Breast epithelium (tissue), 4 donors: ENCODE measurements around the gene CACNG4. TPM values are rescaled to one million over a fixed set of nuclear protein-coding genes. Genes with fewer than 3 reads are reported as not detected.

ENCODE experiments used
- DNase-seq, 2 donors: peaks; one replicate each; pipeline ENCODE4 v3.0.0-alpha.2; 2019; ENCODE audit warnings: low spot score in 2 of 2
- H3K27ac ChIP-seq, 2 donors: fragments of 200-600 bp; sonication (generic) in 1 of 2; one replicate each; pipeline ENCODE4 v1.5.1; 2016 to 2019; ENCODE audit warnings: mild to moderate bottlenecking in 1 of 2
- H3K27me3 ChIP-seq, 2 donors: fragments of 200-600 bp; sonication (generic) in 1 of 2; one replicate each; pipeline versions ENCODE4 v1.5.1 to v1.6.0; 2017 to 2019; ENCODE audit warnings: control low read depth in 1 of 2, mild to moderate bottlenecking in 1 of 2
- H3K36me3 ChIP-seq: fragments of 200-600 bp; one replicate; pipeline ENCODE4 v1.5.1; 2019
- H3K4me1 ChIP-seq, 2 donors: fragments of 200-600 bp; sonication (generic); one replicate each; pipeline ENCODE4 v1.5.1; 2016 to 2019; ENCODE audit warnings: control low read depth in 1 of 2
- H3K4me3 ChIP-seq, 3 donors: fragments of 200-600 bp; sonication (generic); 1 replicate in 2 of 3; 2 replicates in 1 of 3; pipeline ENCODE4 v1.5.1; 2016 to 2019; ENCODE audit warnings: mild to moderate bottlenecking in 3 of 3, moderate library complexity in 2 of 3
- H3K9me3 ChIP-seq, 2 donors: fragments of 200-600 bp; sonication (generic) in 1 of 2; one replicate each; pipeline ENCODE4 v1.5.1; 2016 to 2019; ENCODE audit warnings: control low read depth in 1 of 2
- CTCF ChIP-seq, 3 donors: fragments of 450-650 bp; IDR thresholded peaks; one replicate each; pipeline ENCODE4 v1.5.1; 2016 to 2017; ENCODE audit warnings: antibody characterized with exemption in 3 of 3, mild to moderate bottlenecking in 3 of 3, moderate library complexity in 3 of 3
- POLR2A ChIP-seq: fragments of 450-650 bp; IDR thresholded peaks from one replicate; pipeline ENCODE4 v1.6.1; 2016; ENCODE audit warnings: antibody characterized with exemption, mild to moderate bottlenecking, moderate library complexity
- POLR2AphosphoS5 ChIP-seq, 3 donors: sonication (generic); formaldehyde crosslinking; IDR thresholded peaks; one replicate each; pipeline ENCODE4 v1.6.1; 2017; ENCODE audit warnings: antibody characterized with exemption in 3 of 3
- intact Hi-C: fragments of 100-400 bp; cut with DNase I; formaldehyde crosslinking; loops from one replicate; pipeline ENCODE4 v1.15.1; 2023; ENCODE audit warnings: low total_unique reads
- total RNA-seq, 3 donors: library from RNA; depleted of rRNA; stranded (reverse); fragments of >200 nt; gene quantifications; one replicate each; pipeline ENCODE4 v1.1.0, GENCODE V29; 2016

Gene CACNG4
- total RNA-seq, 3 donors from 2014 or later, result 2.6 to 7.3 TPM; not detected in 1

- intact Hi-C loops, result no loop called here
- DNase-seq, result no peak
Observed at GRCh38 chr17:66918896-66919295, 45.6 kb upstream of the CACNG4 start.

GRCh38 chr17:66920435-66920834, 44.1 kb upstream of the CACNG4 start:
- Histone ChIP-seq H3K9me3 (peaks cover 5 to 21% of the 10 kb centered on the region in 2 donors), H3K36me3 (no peaks in the 10 kb centered on the region), H3K27me3 (no peaks in the 10 kb centered on the region), H3K4me1 (no peaks in the 10 kb centered on the region), H3K4me3 (no peak overlapping the region), H3K27ac (no peak overlapping the region)
- no peak for DNase-seq
- TF ChIP-seq POLR2AphosphoS5 (IDR thresholded peaks at IDR 0.05), result no peak
- no peak for TF ChIP-seq CTCF (IDR thresholded peaks at IDR 0.05)
- no peak for TF ChIP-seq POLR2A
- intact Hi-C loops, result no loop called here

More at GRCh38 chr17:66918896-66919295, 45.6 kb upstream of the CACNG4 start:
- H3K27ac ChIP-seq, result no peak overlapping the region
- H3K36me3 ChIP-seq, result no peaks in the 10 kb centered on the region
- TF ChIP-seq POLR2A (no peak), CTCF (IDR thresholded peaks at IDR 0.05) (no peak), POLR2AphosphoS5 (IDR thresholded peaks at IDR 0.05) (no peak)
- peaks cover 5 to 21% of the 10 kb centered on the region in 2 donors for H3K9me3 ChIP-seq
- H3K27me3 ChIP-seq, result no peaks in the 10 kb centered on the region
- H3K4me3 ChIP-seq, result no peak overlapping the region
- no peaks in the 10 kb centered on the region for H3K4me1 ChIP-seq

- intact Hi-C loops, result no loop called here
- Histone ChIP-seq H3K27ac (no peak overlapping the region), H3K9me3 (peaks cover 5 to 21% of the 10 kb centered on the region in 2 donors), H3K4me3 (no peak overlapping the region), H3K4me1 (no peaks in the 10 kb centered on the region), H3K27me3 (peaks cover 0 to 2% of the 10 kb centered on the region in 2 donors), H3K36me3 (no peaks in the 10 kb centered on the region)
- TF ChIP-seq CTCF (IDR thresholded peaks at IDR 0.05) (no peak), POLR2A (no peak), POLR2AphosphoS5 (IDR thresholded peaks at IDR 0.05) (no peak)
- no peak for DNase-seq
Observed at GRCh38 chr17:66920950-66921349, 43.6 kb upstream of the CACNG4 start.

GRCh38 chr17:66923886-66924285, 40.6 kb upstream of the CACNG4 start:
- TF ChIP-seq POLR2AphosphoS5 (IDR thresholded peaks at IDR 0.05), result no peak
- no peak for DNase-seq
- Histone ChIP-seq H3K27ac (no peak overlapping the region), H3K36me3 (no peaks in the 10 kb centered on the region), H3K27me3 (peaks cover 0 to 4% of the 10 kb centered on the region in 2 donors), H3K4me1 (no peaks in the 10 kb centered on the region), H3K9me3 (peaks cover 5 to 17% of the 10 kb centered on the region in 2 donors), H3K4me3 (no peak overlapping the region)
- intact Hi-C loops, result no loop called here

GRCh38 chr17:66925811-66926500, 38.6 kb upstream of the CACNG4 start:
- Histone ChIP-seq H3K27ac (no peak overlapping the region), H3K4me3 (no peak overlapping the region), H3K9me3 (peaks cover 1 to 10% of the 10 kb centered on the region in 2 donors), H3K27me3 (peaks cover 0 to 4% of the 10 kb centered on the region in 2 donors), H3K4me1 (no peaks in the 10 kb centered on the region), H3K36me3 (no peaks in the 10 kb centered on the region)
- TF ChIP-seq POLR2A (no peak), POLR2AphosphoS5 (IDR thresholded peaks at IDR 0.05) (no peak), CTCF (IDR thresholded peaks at IDR 0.05) (no peak)
- intact Hi-C loops, result no loop called here
- no peak for DNase-seq
